K562 (cell line): ENCODE results near the gene CARD8. TPM values are rescaled to one million over a fixed set of nuclear protein-coding genes. Genes with fewer than 3 reads are reported as not detected.
A peak's percentile ranks its signal among the peaks of the same experiment; 100 is the strongest.

Experiments
- ADNP ChIP-seq: fragments of 200-800 bp; sonication (Bioruptor generic); IDR thresholded peaks from 2 replicates; pipeline ENCODE4 v1.6.1; 2016; ENCODE audit warnings: missing genetic modification characterization, missing compliant biosample characterization
- GMEB1 ChIP-seq: fragments of 250-450 bp; sonication (Bioruptor Pico); IDR thresholded peaks from 2 replicates; pipeline ENCODE4 v1.4.0; 2020; ENCODE audit warnings: mild to moderate bottlenecking
- HINFP ChIP-seq: fragments of 450-650 bp; conservative IDR thresholded peaks from 2 replicates; pipeline ENCODE4 v1.6.1; 2016; ENCODE audit warnings: missing genetic modification characterization, low read depth, mild to moderate bottlenecking, control low read depth, missing compliant biosample characterization
- HOXB6 ChIP-seq: fragments of 250-450 bp; sonication (Bioruptor Pico); IDR thresholded peaks from 2 replicates; pipeline ENCODE4 v1.5.1; 2022; ENCODE audit warnings: mild to moderate bottlenecking, borderline replicate concordance
- KDM5B ChIP-seq: fragments of 200-600 bp; sonication (generic); IDR thresholded peaks from 2 replicates; pipeline ENCODE4 v1.6.1; 2012; ENCODE audit warnings: low read depth, mild to moderate bottlenecking, moderate library complexity, low read length, control low read depth, inconsistent platforms; ENCODE audit not compliant: insufficient replicate concordance
- NR0B1 ChIP-seq: fragments of 450-650 bp; IDR thresholded peaks from one replicate; pipeline ENCODE4 v1.6.1; 2018; ENCODE audit warnings: mild to moderate bottlenecking, moderate library complexity; ENCODE audit not compliant: partially characterized antibody
- PATZ1 ChIP-seq: fragments of 250-450 bp; sonication (Bioruptor Pico); IDR thresholded peaks from 2 replicates; pipeline ENCODE4 v1.5.0; 2020; ENCODE audit warnings: mild to moderate bottlenecking, borderline replicate concordance
- ZBTB12 ChIP-seq: fragments of 250-450 bp; sonication (Bioruptor Pico); IDR thresholded peaks from 2 replicates; pipeline ENCODE4 v1.4.0; 2020
- ZNF277 ChIP-seq: fragments of 250-450 bp; sonication (Bioruptor Pico); IDR thresholded peaks from 2 replicates; pipeline ENCODE4 v1.8.0; 2022; ENCODE audit warnings: inconsistent platforms, mild to moderate bottlenecking, moderate library complexity, borderline replicate concordance
- ZNF395 ChIP-seq: fragments of 200-800 bp; sonication (Bioruptor generic); IDR thresholded peaks from 2 replicates; pipeline ENCODE4 v1.6.1; 2017; ENCODE audit warnings: missing genetic modification characterization, missing compliant biosample characterization
- ZNF511 ChIP-seq: sonication (generic); formaldehyde crosslinking; IDR thresholded peaks from 2 replicates; pipeline ENCODE4 v1.8.0; 2022; ENCODE audit warnings: mild to moderate bottlenecking, missing genetic modification reagents
- polyA plus RNA-seq, 8 experiments: library from polyadenylated mRNA; depleted of rRNA in 4 of 8; stranded (reverse) in 5 of 8; unstranded in 3 of 8; fragments of >200 nt; fragmentation: Nextera tagmentation in 2 of 8; fragmentation: Illumina TruSeq in 1 of 8; extraction: Ambion mirVana in 2 of 8; extraction: Trizol in 1 of 8; gene quantifications; 2 replicates each; pipeline versions ENCODE4 v1.2.1 to v1.2.3, GENCODE V29; 2011 to 2014; ENCODE audit warnings: inconsistent platforms in 1 of 8, missing spikeins in 1 of 8
- total RNA-seq, 7 experiments: library from RNA; depleted of rRNA in 6 of 7; stranded (reverse); fragments of >200 nt in 6 of 7; fragmentation: Illumina TruSeq in 2 of 7; extraction: Trizol in 2 of 7; gene quantifications; 2 replicates each; pipeline versions ENCODE4 v1.2.1 to v1.2.3, GENCODE V29; 2011 to 2021; ENCODE audit warnings: low replicate concordance in 1 of 7

CARD8 gene
- total and polyA plus RNA-seq, 9 of the 15 experiments (the other 6 are each of a cell fraction or from before 2014, with no cell fraction given) = 11.5 to 26.4 (median 20.8) TPM

- TF ChIP-seq NR0B1 (no peak), HOXB6 (CRISPR knock-in tag) (no peak), HINFP (tag) (peak; percentile 82), ADNP (no peak), ZBTB12 (CRISPR knock-in tag) (no peak), KDM5B (peak; percentile 91), ZNF277 (CRISPR knock-in tag) (no peak), ZNF395 (CRISPR knock-in tag) (no peak), PATZ1 (CRISPR knock-in tag) (no peak), ZNF511 (CRISPR knock-in tag) (peak; percentile 96), GMEB1 (CRISPR knock-in tag) (no peak)
Observed at GRCh38 chr19:48203794-48204628, 51.7 kb downstream of the CARD8 start (continued).
